UCSD-AML1 (cell line): ENCODE data around the gene ESRRG.

Experiments
- DNase-seq: peaks from one replicate; lab custom pipeline; 2025; ENCODE audit not compliant: unreplicated experiment; lab: John Stamatoyannopoulos, UW

Gene ESRRG

DNA sequence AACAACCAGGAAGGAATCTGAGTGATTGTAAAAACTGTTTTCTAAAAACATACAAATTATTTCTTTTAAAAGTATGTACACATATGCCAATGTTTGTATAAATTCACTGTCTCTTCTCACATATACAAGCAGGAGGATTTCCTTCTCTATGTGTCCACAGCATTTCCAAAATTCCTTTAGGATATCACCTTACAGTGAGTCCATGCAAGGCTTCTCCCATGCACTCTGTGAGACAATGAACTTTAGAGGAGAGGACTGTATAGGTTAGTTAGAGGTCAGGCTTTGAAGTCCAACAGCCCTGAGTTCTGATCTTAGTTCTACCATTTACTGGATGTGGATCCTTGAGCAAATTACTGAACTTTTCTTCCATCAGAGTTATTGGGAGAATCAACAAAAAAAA is 265.9 kb downstream of the ESRRG start:
- no peak for DNase-seq

GRCh38 chr1:216456682-216457081 is 266.5 kb downstream of the ESRRG start:
- DNase-seq, result no peak

- DNase-seq, result no peak
Observed at GRCh38 chr1:216453777-216454176, 269.5 kb downstream of the ESRRG start.
